NCI-H2029 (cell line): ENCODE data around the gene VSIR.
A peak's percentile ranks its signal among the peaks of the same experiment; 100 is the strongest.

Source experiments
- DNase-seq: peaks from one replicate; lab custom pipeline; 2025; lab: John Stamatoyannopoulos, UW

Gene VSIR

GRCh38 chr10:71747039-71747531 lies 26.2 kb downstream of the VSIR start:
- no peak for DNase-seq

GRCh38 chr10:71746344-71747037 lies 26.8 kb downstream of the VSIR start:
- no peak for DNase-seq

GRCh38 chr10:71745664-71746250 lies 27.6 kb downstream of the VSIR start:
- no peak for DNase-seq

- DNase-seq, result no peak
These were observed 28.2 kb downstream of the VSIR start for GRCh38 chr10:71744897-71745663.

- no peak for DNase-seq
These were observed 29.5 kb downstream of the VSIR start for GRCh38 chr10:71743866-71744265.

GRCh38 chr10:71743089-71743838 lies 30.1 kb downstream of the VSIR start:
- DNase-seq, result no peak

- DNase-seq, result no peak
These were observed 30.8 kb downstream of the VSIR start for GRCh38 chr10:71742301-71743088.

- DNase-seq, result no peak
These were observed 31.6 kb downstream of the VSIR start for GRCh38 chr10:71741671-71742070.

GRCh38 chr10:71741029-71741428 lies 32.3 kb downstream of the VSIR start:
- DNase-seq, result no peak

- DNase-seq, result no peak
These were observed 33.2 kb downstream of the VSIR start for GRCh38 chr10:71740069-71740653.

GRCh38 chr10:71739358-71739900 lies 33.9 kb downstream of the VSIR start:
- no peak for DNase-seq

- DNase-seq, result no peak
These were observed 35.5 kb downstream of the VSIR start for GRCh38 chr10:71737834-71738197.

GRCh38 chr10:71737001-71737833 lies 36.1 kb downstream of the VSIR start:
- peak; percentile 63 for DNase-seq

- DNase-seq, result no peak
These were observed 36.8 kb downstream of the VSIR start for GRCh38 chr10:71736570-71736952.

- peak; percentile 9 for DNase-seq
These were observed 37.4 kb downstream of the VSIR start for GRCh38 chr10:71735709-71736569.

GRCh38 chr10:71734797-71735196 lies 38.5 kb downstream of the VSIR start:
- no peak for DNase-seq

GRCh38 chr10:71731791-71732190 lies 41.5 kb downstream of the VSIR start:
- DNase-seq, result no peak

GRCh38 chr10:71729161-71729636 lies 44.1 kb downstream of the VSIR start:
- DNase-seq, result no peak
